H1 (cell line): Measurements from ENCODE around the gene MAD2L1. TPM values are rescaled to one million over a fixed set of nuclear protein-coding genes. Genes with fewer than 3 reads are reported as not detected.

ENCODE experiments used
- CTCF ChIA-PET: fragments of 300-600 bp; sonication (Branson Sonifier 250); formaldehyde crosslinking; loops from one replicate; lab custom pipeline; 2021; ENCODE audit not compliant: partially characterized antibody; lab: Charles Lee
- POLR2A ChIA-PET: fragments of 300-600 bp; sonication (Branson Sonifier 250); formaldehyde crosslinking; loops from one replicate; lab custom pipeline; 2021; ENCODE audit warnings: inconsistent platforms; ENCODE audit not compliant: partially characterized antibody; lab: Charles Lee
- DNase-seq, 2 experiments: peaks; one replicate each; pipeline versions ENCODE4 v3.0.0 to v3.0.0-alpha.2; 2010 to 2022; ENCODE audit warnings: low spot score in 2 of 2, low read depth in 1 of 2, mixed read lengths in 1 of 2
- FAIRE-seq: peaks from 2 replicates; lab custom pipeline; 2011; peaks lifted over from hg19 to GRCh38; lab: Jason Lieb, UNC
- H2AFZ ChIP-seq: 2 replicates; pipeline ENCODE4 v1.8.1; 2012; ENCODE audit warnings: low read length, inconsistent platforms
- H2AK5ac ChIP-seq: 2 replicates; pipeline ENCODE4 v1.6.1; 2013; ENCODE audit warnings: low read depth, low read length
- H2BK120ac ChIP-seq: replicated peaks from 2 replicates; pipeline ENCODE3; 2013; ENCODE audit warnings: low read depth, low read length, inconsistent platforms
- H2BK12ac ChIP-seq: 2 replicates; pipeline ENCODE4 v1.6.1; 2013; ENCODE audit warnings: low read depth, low read length
- H2BK15ac ChIP-seq: 2 replicates; pipeline ENCODE4 v1.6.1; 2013; ENCODE audit warnings: low read length
- H2BK20ac ChIP-seq: 2 replicates; pipeline ENCODE4 v1.6.1; 2013; ENCODE audit warnings: low read length
- H2BK5ac ChIP-seq: 2 replicates; pipeline ENCODE4 v1.6.1; 2013; ENCODE audit warnings: low read depth, low read length
- H3K14ac ChIP-seq: 2 replicates; pipeline ENCODE4 v1.6.1; 2013; ENCODE audit warnings: inconsistent platforms; ENCODE audit not compliant: insufficient read length
- H3K18ac ChIP-seq: 2 replicates; pipeline ENCODE4 v1.6.1; 2013; ENCODE audit warnings: low read length; ENCODE audit errors: extremely low read depth
- H3K23ac ChIP-seq: 2 replicates; pipeline ENCODE4 v1.6.1; 2013; ENCODE audit warnings: inconsistent platforms; ENCODE audit not compliant: insufficient read length
- H3K23me2 ChIP-seq: 2 replicates; pipeline ENCODE4 v1.6.1; 2013; ENCODE audit warnings: low read depth, low read length
- H3K27ac ChIP-seq: 2 replicates; pipeline ENCODE4 v1.6.1; 2011; ENCODE audit warnings: low read depth, low read length, inconsistent platforms
- H3K27me3 ChIP-seq, 4 experiments: replicated peaks in 1 of 4; 1 replicate in 1 of 4; 2 replicates in 3 of 4; pipeline versions ENCODE4 v1.6.1 to v1.8.1; 2011 to 2013; ENCODE audit warnings: low read length in 3 of 4, mild to moderate bottlenecking in 3 of 4, inconsistent platforms in 2 of 4, mixed read lengths in 2 of 4, moderate library complexity in 1 of 4; ENCODE audit not compliant: control insufficient read depth in 3 of 4, insufficient read depth in 3 of 4; ENCODE audit errors: extremely low read depth in 1 of 4
- H3K36me3 ChIP-seq, 4 experiments: 2 replicates each; pipeline versions ENCODE4 v1.6.1 to v1.8.1; 2011 to 2013; ENCODE audit warnings: mild to moderate bottlenecking in 4 of 4, low read length in 3 of 4, moderate library complexity in 2 of 4, control low read depth in 1 of 4, inconsistent platforms in 1 of 4; ENCODE audit not compliant: insufficient read depth in 4 of 4, control insufficient read depth in 2 of 4
- H3K4ac ChIP-seq: replicated peaks from 2 replicates; pipeline ENCODE3; 2013; ENCODE audit warnings: low read length, low read depth, mixed read lengths, inconsistent platforms; ENCODE audit not compliant: insufficient read length
- H3K4me1 ChIP-seq, 4 experiments: replicated peaks in 1 of 4; 1 replicate in 1 of 4; 2 replicates in 3 of 4; pipeline versions ENCODE4 v1.6.1 to v1.8.1; 2011 to 2013; ENCODE audit warnings: low read length in 3 of 4, inconsistent platforms in 2 of 4, mixed read lengths in 1 of 4; ENCODE audit not compliant: insufficient read depth in 4 of 4, control insufficient read depth in 3 of 4
- H3K4me2 ChIP-seq, 2 experiments: 2 replicates each; pipeline versions ENCODE4 v1.6.1 to v1.8.1; 2011 to 2013; ENCODE audit warnings: low read depth in 2 of 2, low read length in 2 of 2, control low read depth in 1 of 2, inconsistent platforms in 1 of 2, mild to moderate bottlenecking in 1 of 2; ENCODE audit not compliant: insufficient read depth in 1 of 2
- H3K4me3 ChIP-seq, 4 experiments: fragments of 200-600, 300-600 bp in 1 of 4; sonication (generic), shearing (Covaris generic), sonication (Bioruptor Twin) in 1 of 4; 2 replicates each; pipeline versions ENCODE4 v1.5.1 to v1.8.1; 2011 to 2016; ENCODE audit warnings: low read length in 4 of 4, low read depth in 3 of 4, control low read depth in 2 of 4, inconsistent platforms in 2 of 4, mild to moderate bottlenecking in 2 of 4, mixed read lengths in 1 of 4, moderate library complexity in 1 of 4; ENCODE audit not compliant: insufficient read depth in 2 of 4; ENCODE audit errors: extremely low read depth in 1 of 4
- H3K56ac ChIP-seq: replicated peaks from 2 replicates; pipeline ENCODE3; 2013; ENCODE audit warnings: low read depth, mild to moderate bottlenecking, mixed read lengths, low read length, inconsistent platforms; ENCODE audit not compliant: insufficient read length
- H3K79me1 ChIP-seq: 2 replicates; pipeline ENCODE4 v1.6.1; 2013; ENCODE audit warnings: low read depth, low read length, control low read depth
- H3K79me2 ChIP-seq, 2 experiments: 2 replicates each; pipeline versions ENCODE4 v1.6.1 to v1.8.1; 2012 to 2013; ENCODE audit warnings: low read length in 2 of 2, mild to moderate bottlenecking in 2 of 2, inconsistent platforms in 1 of 2; ENCODE audit not compliant: insufficient read depth in 2 of 2, control insufficient read depth in 1 of 2
- H3K9ac ChIP-seq, 4 experiments: replicated peaks in 1 of 4; 1 replicate in 1 of 4; 2 replicates in 3 of 4; pipeline versions ENCODE4 v1.6.1 to v1.8.1; 2011 to 2013; ENCODE audit warnings: low read depth in 3 of 4, low read length in 3 of 4, control low read depth in 2 of 4, mild to moderate bottlenecking in 2 of 4, moderate library complexity in 2 of 4, inconsistent platforms in 1 of 4; ENCODE audit errors: extremely low read depth in 1 of 4
- H3K9me3 ChIP-seq, 2 experiments: 2 replicates each; pipeline versions ENCODE4 v1.6.1 to v1.8.1; 2012 to 2013; ENCODE audit warnings: mild to moderate bottlenecking in 2 of 2, moderate library complexity in 2 of 2, control low read depth in 1 of 2, inconsistent platforms in 1 of 2, low read depth in 1 of 2, low read length in 1 of 2, mixed read lengths in 1 of 2; ENCODE audit not compliant: insufficient read depth in 2 of 2
- H4K20me1 ChIP-seq, 2 experiments: replicated peaks in 1 of 2; 2 replicates each; pipeline versions ENCODE3 to v1.8.1; 2011 to 2013; ENCODE audit warnings: inconsistent platforms in 2 of 2, low read length in 2 of 2, mild to moderate bottlenecking in 1 of 2; ENCODE audit not compliant: insufficient read depth in 2 of 2, control insufficient read depth in 1 of 2
- H4K5ac ChIP-seq: 2 replicates; pipeline ENCODE4 v1.6.1; 2013; ENCODE audit warnings: low read length, low read depth, mixed read lengths, inconsistent platforms; ENCODE audit not compliant: insufficient read length
- H4K8ac ChIP-seq: 2 replicates; pipeline ENCODE4 v1.8.0; 2013; ENCODE audit warnings: mild to moderate bottlenecking, moderate library complexity, low read length, inconsistent platforms; ENCODE audit not compliant: insufficient read depth; ENCODE audit errors: extremely low read depth
- H4K91ac ChIP-seq: replicated peaks from 2 replicates; pipeline ENCODE3; 2013; ENCODE audit warnings: low read length, mixed read lengths, inconsistent platforms; ENCODE audit not compliant: insufficient read length
- RBBP5 ChIP-seq: IDR thresholded peaks from 2 replicates; pipeline ENCODE4 v1.7.1; 2012; ENCODE audit warnings: low read depth, mild to moderate bottlenecking, inconsistent platforms, low read length, moderate library complexity, borderline replicate concordance
- SIRT6 ChIP-seq: IDR thresholded peaks from one replicate; pipeline ENCODE4 v1.7.1; 2012; ENCODE audit warnings: low read length, inconsistent platforms
- TAF1 ChIP-seq: IDR thresholded peaks from 2 replicates; pipeline ENCODE4 v1.6.1; 2011; ENCODE audit warnings: mild to moderate bottlenecking, low read depth, low read length
- TCF12 ChIP-seq: IDR thresholded peaks from 2 replicates; pipeline ENCODE4 v1.6.1; 2011; ENCODE audit warnings: low read depth, mild to moderate bottlenecking, low read length
- WGBS, 2 experiments: shearing (Covaris generic) in 1 of 2; methylation state at CpG; one replicate each; pipeline versions ENCODE4 v1.1.6 to v1.1.7; 2013 to 2015; ENCODE audit warnings: low lambda C conversion rate in 2 of 2, mixed read lengths in 2 of 2, inconsistent platforms in 1 of 2, low coverage in 1 of 2, missing lambda C conversion rate in 1 of 2; ENCODE audit not compliant: insufficient replicate concordance in 2 of 2, insufficient coverage in 1 of 2, insufficient read length in 1 of 2; ENCODE audit errors: extremely low coverage in 1 of 2, missing lambda C conversion rate in 1 of 2; 5-methylcytosine and 5-hydroxymethylcytosine counted together
- polyA plus RNA-seq, 7 experiments: library from polyadenylated mRNA; depleted of rRNA in 3 of 7; stranded (reverse) in 5 of 7; unstranded in 2 of 7; fragments of >200 nt in 5 of 7; fragments of 200-250 nt in 2 of 7; gene quantifications; 1 replicate in 5 of 7; 2 replicates in 1 of 7; 4 replicates in 1 of 7; pipeline versions ENCODE4 v1.2.1 to v1.2.3, GENCODE V29; 2011 to 2013; ENCODE audit warnings: missing spikeins in 2 of 7, mixed read lengths in 2 of 7
- total RNA-seq: library from RNA; stranded (reverse); fragmentation: NEBNext Ultra II Directional; extraction: Animal tissue kit (Norgen Biotek cat#: 25700); gene quantifications from 2 replicates; pipeline ENCODE4 v1.2.1, GENCODE V29; 2021

The MAD2L1 gene
- total and polyA plus RNA-seq, 2 of the 8 experiments (the other 6 are each of a cell fraction or from before 2014, with no cell fraction given): 51.1 to 88.1 TPM

GRCh38 chr4:120009731-120010130, 56.9 kb downstream of the MAD2L1 start:
- H3K9me3 ChIP-seq: peaks cover 3 to 14% of the 10 kb centered on the region in 2 experiments; a peak in 3 of 4 replicates
- H3K79me1 ChIP-seq: no peaks in the 10 kb centered on the region
- no peak overlapping the region for H2BK5ac ChIP-seq
- no peaks in the 10 kb centered on the region for H3K23me2 ChIP-seq
- no peak overlapping the region for H3K27ac ChIP-seq
- no peak overlapping the region for H2BK120ac ChIP-seq
- no peak overlapping the region for H4K8ac ChIP-seq
- DNase-seq: no peak
- H3K23ac ChIP-seq: no peak overlapping the region
- H2AK5ac ChIP-seq: no peak overlapping the region
- H3K27me3 ChIP-seq: peaks cover 0 to 13% (median 3%) of the 10 kb centered on the region in 4 experiments; a peak in 6 of 7 replicates
- no peak overlapping the region for H3K4me3 ChIP-seq
- peak overlapping the region; percentile 80; the same call in 1 of the 2 replicates for H2BK20ac ChIP-seq
- no peak overlapping the region for H2AFZ ChIP-seq
- no peak overlapping the region for H3K9ac ChIP-seq
- H3K14ac ChIP-seq: no peak overlapping the region
- no peak overlapping the region for H2BK12ac ChIP-seq
- peaks cover 0 to 2% of the 10 kb centered on the region in 2 experiments for H4K20me1 ChIP-seq
- no peak overlapping the region for H3K4me2 ChIP-seq
- no peak overlapping the region for H3K4ac ChIP-seq
- H3K79me2 ChIP-seq: no peaks in the 10 kb centered on the region
- 83% methylated on average over 2 of the region's 2 CpGs; no CpG with 5 or more reads in 1 of the 2 experiments for WGBS, 2 experiments
- ChIA-PET POLR2A (interaction anchor here (1.0 kb wide), 1 partner anchor 17 kb away, joined by 3 read pairs; no protein-coding TSS in a partner anchor), CTCF (interaction anchor here (1.1 to 2.0 kb wide), 3 partner anchors 8 to 15 kb away, joined by 4 to 6 read pairs (median 6); no protein-coding TSS in a partner anchor)
- H3K56ac ChIP-seq: no peak overlapping the region
- no peak overlapping the region for H4K5ac ChIP-seq
- H3K18ac ChIP-seq: no peak overlapping the region
- FAIRE-seq: no peak
- H4K91ac ChIP-seq: no peak overlapping the region
- no peak overlapping the region for H2BK15ac ChIP-seq
- no peaks in the 10 kb centered on the region for H3K36me3 ChIP-seq
- no peaks in the 10 kb centered on the region for H3K4me1 ChIP-seq
- TF ChIP-seq RBBP5: no peak
- no peak for TF ChIP-seq TCF12
- TF ChIP-seq SIRT6: no peak
- TF ChIP-seq TAF1: no peak
